Stimulated activated CD8-positive, alpha-beta memory T cell treated with anti-CD3 and anti-CD28 coated beads, Interleukin-7, amount 100 ng/mL, for 48 hours (primary cell): ENCODE results near the gene MAP1LC3B.
"Not testable (repeated sequence)": the region's sequence is repeated elsewhere in the genome, so short reads cannot be mapped to it uniquely, and the experiment has no call there.

Experiments
- DNase-seq, 2 donors: peaks; one replicate each; pipeline ENCODE4 v3.0.0-alpha.2; 2020; ENCODE audit warnings: low read depth in 1 of 2; ENCODE audit errors: extremely low read depth in 1 of 2

Gene MAP1LC3B

GRCh38 chr16:87360862-87361610 lies 31.1 kb upstream of the MAP1LC3B start:
- DNase-seq = no peak

DNA sequence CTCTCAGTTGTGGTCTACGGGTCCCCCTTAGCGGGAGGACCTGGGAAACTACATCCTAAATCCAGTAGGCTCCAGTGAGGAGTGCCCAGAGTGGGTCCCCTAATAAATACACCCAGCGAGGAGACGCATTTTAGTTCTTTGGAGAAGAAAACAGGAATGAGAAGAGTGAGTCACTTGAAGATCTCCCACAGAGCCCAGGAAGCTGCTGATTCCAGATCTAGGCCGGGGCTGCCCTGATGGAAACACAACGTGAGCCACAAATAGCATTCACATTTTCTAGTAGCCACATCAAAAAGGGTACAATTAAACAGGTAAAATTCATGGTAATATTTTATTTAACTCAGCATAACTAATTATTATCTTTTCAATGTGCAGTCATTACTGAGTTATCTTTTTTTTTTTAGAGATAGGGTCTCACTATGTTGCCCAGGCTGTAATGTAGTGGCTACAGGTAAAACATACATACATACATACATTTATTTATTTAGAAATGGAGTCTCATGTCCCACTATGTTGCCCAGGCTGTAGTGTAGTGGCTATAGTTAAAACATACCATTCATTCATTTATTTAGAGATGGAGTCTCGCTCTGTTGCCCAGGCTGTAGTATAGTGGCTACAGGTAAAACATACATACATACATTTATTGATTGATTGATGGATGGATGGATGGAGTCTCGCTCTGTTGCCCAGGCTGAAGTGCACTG lies 30.1 kb upstream of the MAP1LC3B start:
- DNase-seq = no peak

GRCh38 chr16:87362828-87363559 lies 29.1 kb upstream of the MAP1LC3B start:
- DNase-seq = not testable (repeated sequence)

- no peak for DNase-seq
Measured at GRCh38 chr16:87363771-87364455, 28.2 kb upstream of the MAP1LC3B start.

GRCh38 chr16:87365021-87365713 lies 27.0 kb upstream of the MAP1LC3B start:
- DNase-seq = no peak

DNA sequence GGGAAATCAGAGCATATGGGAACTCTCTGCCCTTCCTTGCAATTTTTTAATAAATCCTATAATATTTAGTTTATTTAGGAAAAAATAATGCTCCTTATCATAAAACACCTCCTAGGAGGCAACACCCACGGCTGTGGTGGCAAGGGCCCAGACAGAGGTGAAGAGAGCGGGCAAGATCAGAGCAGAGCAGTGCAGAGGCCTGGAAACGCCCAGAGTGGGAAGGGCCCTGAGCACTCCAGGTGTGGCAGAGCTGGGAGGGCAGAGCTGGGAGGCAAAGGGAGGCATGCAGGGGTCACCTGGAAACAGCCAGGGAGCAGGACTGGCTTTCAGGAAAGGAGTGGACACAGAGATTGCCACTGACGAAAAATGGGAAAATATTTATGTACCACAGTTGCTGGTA lies 25.8 kb upstream of the MAP1LC3B start:
- no peak for DNase-seq

DNA sequence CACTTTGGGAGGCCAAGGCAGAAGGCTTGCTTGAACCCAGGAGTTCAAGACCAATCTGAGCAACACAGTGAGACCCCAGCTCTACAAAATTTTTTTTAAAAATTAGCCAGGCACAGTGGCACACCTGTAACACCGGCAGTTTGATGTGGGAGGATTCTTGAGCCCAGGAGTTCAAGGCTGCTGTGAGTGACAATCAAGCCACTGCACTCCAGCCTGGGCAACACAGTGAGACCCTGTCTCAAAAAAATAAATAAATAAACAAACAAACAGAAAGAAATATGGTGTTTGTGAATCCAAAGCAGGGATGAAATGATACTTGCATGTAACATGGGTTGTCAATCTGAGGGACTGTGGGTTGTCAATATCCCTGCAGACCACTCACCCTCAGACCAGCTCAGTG lies 25.2 kb upstream of the MAP1LC3B start:
- no peak for DNase-seq

DNA sequence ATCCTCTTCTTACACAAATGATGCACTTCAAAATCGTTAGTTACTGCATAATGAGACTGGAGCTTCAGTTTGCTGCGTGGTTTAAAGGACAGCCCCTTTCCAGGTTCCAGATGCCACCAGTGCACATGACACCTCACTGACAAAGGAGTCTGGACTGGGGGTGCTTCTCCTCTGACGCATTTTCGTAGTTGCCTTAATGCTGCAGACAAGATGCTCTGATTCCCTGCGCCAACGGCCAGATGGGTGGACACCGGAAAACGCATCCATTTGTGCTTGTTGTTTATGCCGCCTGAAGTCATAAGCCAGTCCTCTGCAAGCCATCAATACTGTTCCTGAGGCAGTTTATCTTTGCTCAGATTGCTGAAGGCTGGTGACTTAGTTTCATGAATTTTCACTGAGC lies 24.6 kb upstream of the MAP1LC3B start:
- DNase-seq = no peak

- DNase-seq = no peak
Measured at GRCh38 chr16:87368029-87368770, 23.9 kb upstream of the MAP1LC3B start.

DNA sequence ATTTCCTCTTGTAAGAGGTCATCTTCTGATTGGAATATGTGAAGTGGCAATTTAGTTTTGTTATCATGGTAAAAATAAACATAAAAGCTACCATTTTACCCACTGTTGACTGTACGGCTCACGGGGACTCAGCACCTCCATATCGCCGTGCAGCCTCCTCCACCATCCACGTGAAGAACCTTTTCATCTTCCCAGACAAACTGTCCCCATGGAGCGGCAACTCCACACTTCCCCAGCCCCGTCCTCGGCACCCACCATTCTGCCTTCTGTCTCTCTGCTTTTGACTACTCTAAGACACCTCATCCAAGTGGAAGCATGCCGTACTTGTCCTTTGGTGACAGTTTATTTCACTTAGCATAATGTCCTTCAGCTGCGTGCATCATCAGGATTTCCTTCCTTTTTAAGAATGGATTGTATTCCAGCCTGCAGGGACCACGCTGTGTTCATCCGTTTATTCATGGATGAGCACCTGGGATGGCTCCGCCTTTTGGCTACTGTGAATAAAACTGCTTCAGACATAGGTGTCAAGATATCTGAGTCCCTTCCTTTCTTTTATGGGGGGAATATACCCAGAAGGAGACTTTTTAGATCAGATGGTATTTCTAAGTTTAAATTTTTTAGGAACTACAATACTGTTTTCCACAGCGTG lies 22.9 kb upstream of the MAP1LC3B start:
- DNase-seq = no peak

DNA sequence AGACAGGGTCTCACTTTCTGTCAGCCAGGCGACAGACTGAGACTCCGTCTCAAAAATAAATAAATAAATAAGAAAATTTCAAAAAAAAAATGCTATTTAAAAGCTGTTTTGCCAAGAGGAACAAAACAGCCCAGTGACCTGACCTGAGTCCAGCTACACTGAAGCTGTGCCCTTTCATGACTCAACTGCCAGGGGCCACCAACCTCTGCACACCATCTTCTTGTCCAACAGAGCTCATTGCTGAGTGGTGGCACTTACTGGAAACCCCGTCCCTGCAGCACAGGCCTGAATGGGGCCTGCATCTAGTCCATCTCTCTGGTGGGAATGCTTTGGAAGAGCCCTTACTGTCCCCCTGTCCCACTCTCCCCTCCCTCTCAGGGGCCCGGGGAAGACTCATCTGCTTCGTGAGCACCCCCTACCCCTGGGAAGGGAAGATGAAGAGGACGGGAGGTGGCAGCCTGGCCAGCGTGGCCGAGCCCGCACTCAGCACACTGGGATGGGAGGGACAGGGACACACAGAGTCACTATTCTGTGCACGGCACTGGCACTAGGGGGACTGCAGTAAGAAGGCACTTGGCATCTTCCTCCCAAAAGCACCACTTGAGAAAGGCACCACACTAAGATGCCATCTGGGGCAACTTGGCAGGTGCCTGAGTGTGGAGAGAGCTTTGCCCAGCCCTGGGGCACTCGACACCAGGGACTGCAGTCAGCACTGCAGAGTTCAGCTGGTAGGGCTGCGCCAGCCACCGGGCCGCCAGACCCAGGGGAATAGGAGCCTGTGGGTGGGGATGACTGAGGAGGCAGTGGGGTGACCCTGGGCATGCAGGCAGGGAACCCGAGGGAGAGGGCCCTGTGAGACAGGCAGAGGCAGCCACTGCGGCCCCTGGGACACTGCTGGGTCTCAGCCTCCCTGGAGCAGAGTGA lies 22.1 kb upstream of the MAP1LC3B start:
- DNase-seq = no peak

DNA sequence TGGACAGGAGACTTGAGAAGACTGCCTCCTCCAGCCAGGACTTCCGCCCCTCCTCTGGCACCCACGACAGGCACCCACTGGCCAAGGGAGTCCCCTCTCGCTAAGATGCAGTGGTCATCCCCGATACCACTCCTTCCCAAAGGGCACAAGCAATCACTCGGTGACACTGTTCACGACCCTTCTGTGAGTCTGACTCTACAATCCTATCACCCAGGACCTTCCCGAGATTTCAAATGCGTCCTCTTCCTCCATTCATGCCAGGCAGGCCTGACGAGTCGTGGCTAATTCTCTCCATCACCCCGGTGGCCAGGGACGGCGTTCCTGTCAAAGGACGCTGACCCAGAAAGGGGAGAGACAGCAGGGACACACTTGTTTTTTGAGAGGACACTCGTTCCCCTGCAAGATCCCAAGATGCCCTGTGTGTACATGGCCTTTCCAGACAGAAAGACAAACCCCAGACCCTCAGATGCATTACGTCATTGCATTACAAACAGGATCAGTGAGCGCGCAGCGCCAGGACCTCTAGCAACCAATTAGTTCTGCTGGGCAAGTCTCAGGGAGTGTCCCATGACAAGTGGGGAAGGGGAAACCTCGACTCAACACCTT lies 20.8 kb upstream of the MAP1LC3B start:
- DNase-seq = no peak

- DNase-seq = no peak
Measured at GRCh38 chr16:87372305-87372704, 19.8 kb upstream of the MAP1LC3B start.

GRCh38 chr16:87374313-87374712 lies 17.8 kb upstream of the MAP1LC3B start:
- DNase-seq = no peak

DNA sequence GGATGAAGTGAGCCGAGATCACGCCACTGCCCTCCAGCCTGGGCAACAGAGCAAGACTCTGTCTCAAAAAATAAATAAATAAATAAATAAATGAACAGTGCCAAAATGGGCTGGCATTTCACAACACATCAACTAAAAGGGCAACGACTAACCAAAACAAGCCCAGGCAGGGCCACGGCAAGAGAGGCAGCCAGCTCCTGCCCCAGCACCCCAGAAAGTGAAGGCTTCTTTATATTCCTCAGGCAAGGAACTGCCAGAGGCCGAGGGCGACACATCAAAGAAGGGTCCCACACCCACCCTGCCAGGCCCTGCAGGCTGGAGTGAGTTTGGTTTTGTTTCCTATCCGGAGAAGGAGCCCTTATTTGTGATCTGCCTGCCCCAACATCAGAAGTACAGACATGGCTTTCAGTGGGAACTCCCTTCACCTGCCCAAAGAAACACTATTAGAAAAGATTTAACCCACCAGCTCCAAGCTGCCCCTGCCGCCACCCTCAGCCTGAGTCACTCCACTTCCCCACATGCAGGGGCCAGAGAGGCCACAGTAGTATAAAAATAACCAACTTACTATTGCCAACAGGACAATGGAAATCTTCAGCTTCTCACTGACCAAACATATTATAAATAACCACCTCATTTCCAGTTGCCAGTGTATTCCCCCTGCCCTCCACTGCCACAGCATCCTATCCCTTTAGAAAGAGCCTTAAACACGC lies 16.6 kb upstream of the MAP1LC3B start:
- DNase-seq = no peak

DNA sequence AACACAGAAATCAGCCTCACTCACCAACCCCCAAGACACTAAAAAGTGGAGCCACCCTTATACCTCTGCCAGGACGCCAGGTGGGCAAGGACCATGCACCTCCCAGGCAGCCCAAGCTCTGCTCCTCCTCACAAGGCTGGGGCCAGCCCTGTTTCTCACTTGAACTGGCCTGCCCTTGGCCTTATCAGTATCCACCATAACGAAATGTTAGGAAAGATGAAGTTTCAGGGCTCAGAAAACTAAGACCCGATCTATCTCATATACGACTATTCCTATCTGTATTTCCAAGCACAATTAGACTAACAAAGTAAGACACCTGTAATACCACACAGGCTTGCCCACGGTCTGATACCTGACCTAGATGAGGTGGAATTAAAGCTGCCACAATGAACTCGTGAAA lies 15.5 kb upstream of the MAP1LC3B start:
- no peak for DNase-seq

DNA sequence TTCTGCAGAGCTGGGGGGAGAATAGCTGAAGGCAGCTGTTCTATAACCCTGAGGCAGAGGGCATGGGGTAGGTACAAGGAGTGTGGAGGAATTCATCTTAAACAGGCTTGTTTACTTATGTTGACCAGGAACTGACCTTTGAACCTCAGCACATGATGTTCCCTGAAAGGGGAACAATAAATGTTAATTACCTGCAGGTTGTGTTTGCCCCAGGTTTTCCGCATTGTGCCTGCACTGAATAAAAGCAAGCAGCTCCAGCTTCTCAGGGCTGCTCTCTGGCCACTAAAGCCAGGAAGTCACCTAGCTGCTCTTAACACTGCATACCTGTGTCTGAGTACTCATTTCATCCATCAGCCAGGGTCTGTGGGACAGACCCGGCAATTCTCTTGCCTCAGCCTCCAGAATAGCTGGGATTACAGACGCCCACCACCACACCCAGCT lies 12.8 kb upstream of the MAP1LC3B start:
- not testable (repeated sequence) for DNase-seq
